Fibroblast of lung (primary cell): ENCODE data around the gene PALS1. TPM values are rescaled to one million over a fixed set of nuclear protein-coding genes. Genes with fewer than 3 reads are reported as not detected.
"Not testable (repeated sequence)": the region's sequence is repeated elsewhere in the genome, so short reads cannot be mapped to it uniquely, and the experiment has no call there.

ENCODE experiments used
- DNase-seq, 2 donors: peaks; one replicate each; pipeline versions ENCODE4 v3.0.0 to v3.0.0-alpha.2; 2010; ENCODE audit warnings: low read depth in 2 of 2
- H2AFZ ChIP-seq: 2 replicates; pipeline ENCODE4 v1.5.1; 2012; ENCODE audit warnings: low read length, control low read depth, inconsistent platforms
- H3K27ac ChIP-seq: 2 replicates; pipeline ENCODE4 v1.5.1; 2011; ENCODE audit warnings: low read length, control low read depth; ENCODE audit not compliant: insufficient read depth
- H3K27me3 ChIP-seq: 2 replicates; pipeline ENCODE4 v1.5.1; 2011; ENCODE audit warnings: mild to moderate bottlenecking, low read length; ENCODE audit not compliant: control insufficient read depth, insufficient read depth
- H3K36me3 ChIP-seq: 2 replicates; pipeline ENCODE4 v1.5.1; 2011; ENCODE audit warnings: low read length; ENCODE audit not compliant: control insufficient read depth, insufficient read depth
- H3K4me1 ChIP-seq: 2 replicates; pipeline ENCODE4 v1.5.1; 2011; ENCODE audit warnings: low read length; ENCODE audit not compliant: control insufficient read depth, insufficient read depth; ENCODE audit errors: extremely low read depth
- H3K4me2 ChIP-seq: 2 replicates; pipeline ENCODE4 v1.5.1; 2011; ENCODE audit warnings: low read length, control low read depth; ENCODE audit not compliant: insufficient read depth; ENCODE audit errors: extremely low read depth
- H3K4me3 ChIP-seq, 4 experiments: fragments of 200-600 bp in 1 of 4; sonication (generic) in 1 of 4; replicated peaks in 1 of 4; 2 replicates each; pipeline ENCODE4 v1.5.1; 2011 to 2016; ENCODE audit warnings: low read length in 4 of 4, low read depth in 3 of 4, mild to moderate bottlenecking in 3 of 4, control low read depth in 2 of 4, inconsistent platforms in 1 of 4, mixed read lengths in 1 of 4; ENCODE audit not compliant: insufficient read depth in 1 of 4; ENCODE audit errors: control extremely low read depth in 1 of 4
- H3K79me2 ChIP-seq: 2 replicates; pipeline ENCODE4 v1.5.1; 2012; ENCODE audit warnings: mild to moderate bottlenecking, low read length, inconsistent platforms; ENCODE audit not compliant: control insufficient read depth, insufficient read depth
- H3K9ac ChIP-seq: 2 replicates; pipeline ENCODE4 v1.5.1; 2011; ENCODE audit warnings: mild to moderate bottlenecking, low read length, control low read depth; ENCODE audit not compliant: insufficient read depth
- H3K9me3 ChIP-seq: 2 replicates; pipeline ENCODE4 v1.5.1; 2012; ENCODE audit warnings: low read depth, low read length; ENCODE audit not compliant: control insufficient read depth, insufficient read depth
- H4K20me1 ChIP-seq: 2 replicates; pipeline ENCODE4 v1.5.1; 2011; ENCODE audit warnings: low read length; ENCODE audit not compliant: control insufficient read depth, insufficient read depth; ENCODE audit errors: extremely low read depth
- EZH2 ChIP-seq: IDR thresholded peaks from 2 replicates; pipeline ENCODE4 v1.5.1; 2012; ENCODE audit warnings: low read length, control low read depth, mild to moderate bottlenecking; ENCODE audit errors: missing control alignments
- polyA plus RNA-seq, 2 donors: library from polyadenylated mRNA; depleted of rRNA in 1 of 2; stranded (reverse) in 1 of 2; unstranded in 1 of 2; fragments of >200 nt; gene quantifications; 2 replicates each; pipeline ENCODE4 v1.2.1, GENCODE V29; 2011 to 2012; ENCODE audit warnings: missing spikeins in 1 of 2
- total RNA-seq: library from RNA; depleted of rRNA; stranded (reverse); fragments of >200 nt; gene quantifications from 2 replicates; pipeline ENCODE4 v1.2.1, GENCODE V29; 2014
- TF ChIP-seq, protein P1 (sequence below), 2 donors: IDR thresholded peaks in 1 of 2; conservative IDR thresholded peaks in 1 of 2; 1 replicate in 1 of 2; 2 replicates in 1 of 2; pipeline ENCODE4 v1.5.1; 2011 to 2012; ENCODE audit warnings: low read length in 2 of 2, control low read depth in 1 of 2, inconsistent platforms in 1 of 2, low read depth in 1 of 2, mild to moderate bottlenecking in 1 of 2

PALS1 gene
- total and polyA plus RNA-seq, 2 donors (not counting 1 experiment from before 2014, with no cell fraction given): 25.6 to 32.0 TPM

DNA sequence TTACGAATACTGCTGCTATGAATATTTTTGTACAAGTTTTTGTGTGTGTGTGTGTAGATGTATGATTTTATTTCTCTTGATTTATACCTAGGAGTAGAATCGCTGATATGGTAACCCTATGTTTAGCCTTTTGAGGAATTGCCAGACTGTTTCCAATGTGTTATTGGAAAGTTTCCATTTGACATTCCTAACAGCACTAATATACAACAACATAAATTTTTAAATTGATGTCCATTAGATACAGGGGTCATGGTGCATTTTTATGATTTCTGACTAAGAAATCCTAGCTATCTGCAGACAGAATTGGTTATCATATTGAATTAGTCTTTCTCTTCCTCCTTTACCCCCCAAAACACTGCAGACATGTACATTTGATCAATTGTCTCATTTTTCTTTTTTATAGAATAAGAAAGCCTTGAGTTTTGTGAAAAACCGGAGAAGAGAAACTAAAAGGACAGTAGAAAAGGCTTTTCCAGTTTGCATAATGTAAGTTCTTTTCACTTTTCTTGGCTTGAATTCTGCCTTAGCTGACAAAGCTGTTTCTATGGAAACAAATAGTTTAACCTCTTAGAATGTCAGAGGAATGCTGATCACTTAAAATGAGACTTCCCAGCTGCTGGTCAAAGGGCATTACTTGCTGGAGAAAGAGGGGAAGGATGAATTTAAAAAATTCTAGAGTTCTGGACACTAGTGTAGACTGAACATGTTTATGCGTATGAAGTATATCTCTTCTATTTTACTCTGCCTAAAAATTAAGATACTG, 28.2 kb downstream of the PALS1 start:
- H3K4me3 ChIP-seq: peak overlapping the region; percentile 20 to 67 (median 40)
- no peaks in the 10 kb centered on the region for H4K20me1 ChIP-seq
- H3K9me3 ChIP-seq: no peaks in the 10 kb centered on the region
- H3K36me3 ChIP-seq: no peaks in the 10 kb centered on the region
- H2AFZ ChIP-seq: no peak overlapping the region
- H3K4me2 ChIP-seq: peak overlapping the region; percentile 70
- H3K27ac ChIP-seq: peak overlapping the region; percentile 71
- peak; percentile 84 to 93 for DNase-seq
- H3K9ac ChIP-seq: peak overlapping the region; percentile 17
- TF ChIP-seq, protein P1, sequence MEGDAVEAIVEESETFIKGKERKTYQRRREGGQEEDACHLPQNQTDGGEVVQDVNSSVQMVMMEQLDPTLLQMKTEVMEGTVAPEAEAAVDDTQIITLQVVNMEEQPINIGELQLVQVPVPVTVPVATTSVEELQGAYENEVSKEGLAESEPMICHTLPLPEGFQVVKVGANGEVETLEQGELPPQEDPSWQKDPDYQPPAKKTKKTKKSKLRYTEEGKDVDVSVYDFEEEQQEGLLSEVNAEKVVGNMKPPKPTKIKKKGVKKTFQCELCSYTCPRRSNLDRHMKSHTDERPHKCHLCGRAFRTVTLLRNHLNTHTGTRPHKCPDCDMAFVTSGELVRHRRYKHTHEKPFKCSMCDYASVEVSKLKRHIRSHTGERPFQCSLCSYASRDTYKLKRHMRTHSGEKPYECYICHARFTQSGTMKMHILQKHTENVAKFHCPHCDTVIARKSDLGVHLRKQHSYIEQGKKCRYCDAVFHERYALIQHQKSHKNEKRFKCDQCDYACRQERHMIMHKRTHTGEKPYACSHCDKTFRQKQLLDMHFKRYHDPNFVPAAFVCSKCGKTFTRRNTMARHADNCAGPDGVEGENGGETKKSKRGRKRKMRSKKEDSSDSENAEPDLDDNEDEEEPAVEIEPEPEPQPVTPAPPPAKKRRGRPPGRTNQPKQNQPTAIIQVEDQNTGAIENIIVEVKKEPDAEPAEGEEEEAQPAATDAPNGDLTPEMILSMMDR (conservative IDR thresholded peaks at IDR 0.05 in 1 of 2, IDR thresholded peaks at IDR 0.05 in 1 of 2; ENCODE audit: low read depth in 1 of 2, low read length in 2 of 2): no peak
- no peak for TF ChIP-seq EZH2
- H3K79me2 ChIP-seq: peaks cover 34% of the 10 kb centered on the region
- H3K4me1 ChIP-seq: peaks cover 7% of the 10 kb centered on the region
- no peaks in the 10 kb centered on the region for H3K27me3 ChIP-seq

DNA sequence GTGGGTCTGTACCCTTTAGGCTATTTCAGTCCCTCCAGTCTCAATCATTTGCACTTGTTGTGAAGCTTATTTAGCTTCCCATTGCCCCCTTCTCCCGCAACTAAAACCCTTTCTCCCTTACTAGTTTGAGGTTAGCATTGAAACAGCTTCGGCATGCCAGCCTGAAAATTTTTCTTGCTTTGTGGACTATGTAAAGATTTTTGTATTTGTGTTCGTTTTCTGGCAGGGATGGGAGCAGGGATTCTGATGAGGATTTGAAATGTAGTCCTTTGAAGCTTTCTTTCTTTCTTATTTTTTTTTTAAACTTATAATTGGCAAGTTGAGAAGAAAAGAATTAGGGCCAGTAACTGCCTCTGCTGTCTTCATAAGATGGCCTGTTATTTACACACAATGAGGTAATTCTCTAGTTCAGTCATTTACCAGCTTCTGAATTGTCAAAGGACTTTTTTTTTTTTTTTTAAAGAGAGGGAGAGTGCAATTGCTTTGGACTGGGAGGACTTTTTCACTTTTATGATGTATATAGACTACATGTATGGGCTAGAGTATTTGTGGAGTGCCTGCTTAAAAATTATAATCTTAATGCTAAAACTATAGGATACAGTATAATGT, 29.0 kb downstream of the PALS1 start:
- peak overlapping the region; percentile 4 for H3K9ac ChIP-seq
- peak overlapping the region; percentile 71 for H3K27ac ChIP-seq
- DNase-seq: peak; percentile 28 to 32
- no peak overlapping the region for H2AFZ ChIP-seq
- H3K79me2 ChIP-seq: peaks cover 31% of the 10 kb centered on the region
- H3K9me3 ChIP-seq: no peaks in the 10 kb centered on the region
- H3K4me2 ChIP-seq: peak overlapping the region; percentile 70
- no peaks in the 10 kb centered on the region for H4K20me1 ChIP-seq
- H3K4me3 ChIP-seq: peak overlapping the region in 3 of 4 experiments; percentile 20 to 67 (median 43)
- no peak for TF ChIP-seq EZH2
- TF ChIP-seq, protein P1 (conservative IDR thresholded peaks at IDR 0.05 in 1 of 2, IDR thresholded peaks at IDR 0.05 in 1 of 2; ENCODE audit: low read depth in 1 of 2, low read length in 2 of 2): no peak
- H3K27me3 ChIP-seq: no peaks in the 10 kb centered on the region
- no peaks in the 10 kb centered on the region for H3K36me3 ChIP-seq
- peaks cover 7% of the 10 kb centered on the region for H3K4me1 ChIP-seq

DNA sequence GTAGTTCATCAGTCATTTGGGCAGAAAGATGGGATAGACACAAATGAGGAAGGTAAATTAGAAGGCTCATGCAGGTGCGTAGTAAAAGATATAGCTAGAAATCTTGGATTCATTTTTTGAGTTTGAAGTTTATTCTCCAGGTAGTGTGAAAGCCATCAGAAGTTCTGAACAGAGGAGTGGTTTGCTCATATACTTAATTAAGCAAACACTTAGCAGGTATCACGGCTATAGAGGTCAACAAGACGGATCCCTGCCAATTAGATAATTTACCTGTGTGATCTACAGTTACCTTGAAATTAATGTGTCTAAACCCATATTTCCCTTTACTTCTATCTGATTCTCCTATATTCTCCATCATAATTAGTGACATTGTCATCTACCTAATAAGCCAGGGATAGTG, 29.7 kb downstream of the PALS1 start:
- DNase-seq: no peak
- H3K9ac ChIP-seq: no peak overlapping the region
- H3K4me1 ChIP-seq: peaks cover 7% of the 10 kb centered on the region
- no peak overlapping the region for H3K4me3 ChIP-seq
- H3K36me3 ChIP-seq: no peaks in the 10 kb centered on the region
- no peaks in the 10 kb centered on the region for H4K20me1 ChIP-seq
- TF ChIP-seq EZH2: no peak
- TF ChIP-seq, protein P1 (conservative IDR thresholded peaks at IDR 0.05 in 1 of 2, IDR thresholded peaks at IDR 0.05 in 1 of 2; ENCODE audit: low read depth in 1 of 2, low read length in 2 of 2): no peak
- no peaks in the 10 kb centered on the region for H3K9me3 ChIP-seq
- H3K79me2 ChIP-seq: peaks cover 31% of the 10 kb centered on the region
- no peak overlapping the region for H2AFZ ChIP-seq
- H3K27ac ChIP-seq: no peak overlapping the region
- H3K27me3 ChIP-seq: no peaks in the 10 kb centered on the region
- no peak overlapping the region for H3K4me2 ChIP-seq

DNA sequence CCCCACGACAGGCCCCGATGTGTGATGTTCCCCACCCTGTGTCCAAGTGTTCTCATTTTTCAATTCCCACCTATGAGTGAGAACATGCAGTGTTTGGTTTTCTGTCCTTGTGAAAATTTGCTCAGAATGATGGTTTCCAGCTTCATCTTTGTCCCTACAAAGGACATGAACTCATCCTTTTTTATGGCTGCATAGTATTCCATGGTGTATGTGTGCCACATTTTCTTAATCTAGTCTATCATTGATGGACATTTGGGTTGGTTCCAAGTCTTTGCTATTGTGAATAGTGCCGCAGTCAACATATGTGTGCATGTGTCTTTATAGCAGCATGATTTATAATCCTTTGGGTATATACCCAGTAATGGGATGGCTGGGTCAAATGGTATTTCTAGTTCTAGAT, 32.0 kb downstream of the PALS1 start:
- not testable (repeated sequence) for H3K27ac ChIP-seq, H3K36me3 ChIP-seq, H3K27me3 ChIP-seq, H3K4me3 ChIP-seq, H3K4me2 ChIP-seq, H2AFZ ChIP-seq, H3K9ac ChIP-seq, DNase-seq, H4K20me1 ChIP-seq, H3K4me1 ChIP-seq, H3K9me3 ChIP-seq
- peaks cover 29% of the 10 kb centered on the region for H3K79me2 ChIP-seq
